Measurements from ENCODE around the gene TM4SF1. TPM values are rescaled to one million over a fixed set of nuclear protein-coding genes. Genes with fewer than 3 reads are reported as not detected.

TM4SF1 gene
- total RNA-seq, 1 donor from 2014 or later, result 23.2 TPM

DNA sequence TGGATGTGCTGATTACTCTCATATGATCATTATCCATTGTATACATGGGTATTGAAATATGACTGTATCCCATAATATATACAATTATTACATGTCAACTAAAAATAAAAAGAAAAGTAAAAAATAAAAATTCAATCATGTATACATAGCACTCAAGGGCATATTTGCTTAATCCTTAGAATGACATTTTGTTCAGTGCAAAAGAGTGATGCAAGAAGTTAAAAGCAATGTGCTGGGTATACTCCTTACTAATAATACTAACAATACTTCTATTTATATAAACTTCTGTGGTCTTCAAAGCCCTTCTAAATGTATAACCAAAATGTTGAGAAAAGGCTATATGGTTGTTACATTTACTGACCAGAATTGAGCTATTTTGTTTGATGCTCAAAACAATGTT lies 23.2 kb upstream of the TM4SF1 start:
- TF ChIP-seq, protein P1, sequence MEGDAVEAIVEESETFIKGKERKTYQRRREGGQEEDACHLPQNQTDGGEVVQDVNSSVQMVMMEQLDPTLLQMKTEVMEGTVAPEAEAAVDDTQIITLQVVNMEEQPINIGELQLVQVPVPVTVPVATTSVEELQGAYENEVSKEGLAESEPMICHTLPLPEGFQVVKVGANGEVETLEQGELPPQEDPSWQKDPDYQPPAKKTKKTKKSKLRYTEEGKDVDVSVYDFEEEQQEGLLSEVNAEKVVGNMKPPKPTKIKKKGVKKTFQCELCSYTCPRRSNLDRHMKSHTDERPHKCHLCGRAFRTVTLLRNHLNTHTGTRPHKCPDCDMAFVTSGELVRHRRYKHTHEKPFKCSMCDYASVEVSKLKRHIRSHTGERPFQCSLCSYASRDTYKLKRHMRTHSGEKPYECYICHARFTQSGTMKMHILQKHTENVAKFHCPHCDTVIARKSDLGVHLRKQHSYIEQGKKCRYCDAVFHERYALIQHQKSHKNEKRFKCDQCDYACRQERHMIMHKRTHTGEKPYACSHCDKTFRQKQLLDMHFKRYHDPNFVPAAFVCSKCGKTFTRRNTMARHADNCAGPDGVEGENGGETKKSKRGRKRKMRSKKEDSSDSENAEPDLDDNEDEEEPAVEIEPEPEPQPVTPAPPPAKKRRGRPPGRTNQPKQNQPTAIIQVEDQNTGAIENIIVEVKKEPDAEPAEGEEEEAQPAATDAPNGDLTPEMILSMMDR (IDR thresholded peaks at IDR 0.05; ENCODE audit: insufficient read depth, low read length, severe bottlenecking), result no peak
- FAIRE-seq (no peak), DNase-seq (ENCODE audit: low read depth) (no peak)
- Histone ChIP-seq H3K27me3 (ENCODE audit: control insufficient read depth, insufficient read depth, low read length) (no peaks in the 10 kb centered on the region), H3K4me3 (ENCODE audit: low read depth, low read length) (no peak overlapping the region), H3K36me3 (ENCODE audit: control insufficient read depth, insufficient read depth, low read length) (no peaks in the 10 kb centered on the region)

DNA sequence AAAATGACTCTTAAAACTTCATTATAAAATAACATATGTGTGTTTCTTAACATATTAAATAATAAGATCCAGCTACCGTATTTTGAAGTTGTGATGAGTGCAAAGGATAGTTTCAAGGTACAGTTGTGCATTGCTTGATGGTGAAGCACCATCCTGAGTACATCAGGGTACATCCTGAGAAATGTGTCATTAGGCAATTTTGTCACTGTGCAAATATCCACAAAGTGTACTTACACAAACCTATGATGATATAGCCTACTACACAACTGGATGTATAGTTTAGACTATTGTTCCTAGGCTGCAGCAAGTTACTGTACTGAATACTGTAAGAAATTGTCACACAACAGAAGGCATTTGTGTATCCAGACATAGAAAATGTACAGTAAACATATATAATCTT lies 20.8 kb upstream of the TM4SF1 start:
- peak; percentile 41 for DNase-seq (ENCODE audit: low read depth)

DNA sequence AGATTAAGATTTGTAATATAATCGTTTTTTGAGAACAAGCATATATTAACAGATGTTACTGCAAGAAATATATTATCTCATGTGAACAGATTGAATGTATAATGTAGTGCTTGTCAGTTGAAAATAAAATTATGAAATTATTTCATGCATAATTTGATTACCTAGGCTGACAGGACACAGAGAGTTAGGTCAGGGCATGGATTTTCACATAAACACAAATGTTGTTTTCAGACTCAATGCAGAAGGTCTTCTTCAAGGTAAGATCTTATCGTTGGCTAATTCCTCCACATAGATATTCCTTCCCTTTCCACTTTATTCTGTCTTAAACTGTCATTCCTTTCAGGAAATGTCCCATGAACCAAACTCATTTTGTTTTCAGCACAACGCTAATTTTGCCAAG lies 20.1 kb upstream of the TM4SF1 start:
- Histone ChIP-seq H3K4me3 (ENCODE audit: low read depth, low read length) (no peak overlapping the region), H3K36me3 (ENCODE audit: control insufficient read depth, insufficient read depth, low read length) (no peaks in the 10 kb centered on the region), H3K27me3 (ENCODE audit: control insufficient read depth, insufficient read depth, low read length) (no peaks in the 10 kb centered on the region)
- TF ChIP-seq, protein P1 (IDR thresholded peaks at IDR 0.05; ENCODE audit: insufficient read depth, low read length, severe bottlenecking), result no peak
- DNase-seq (ENCODE audit: low read depth), result no peak
- FAIRE-seq, result no peak

More for the DNA sequence above, 20.8 kb upstream of the TM4SF1 start:
- H3K36me3 ChIP-seq (ENCODE audit: control insufficient read depth, insufficient read depth, low read length), result no peaks in the 10 kb centered on the region
- H3K4me3 ChIP-seq (ENCODE audit: low read depth, low read length), result no peak overlapping the region
- no peaks in the 10 kb centered on the region for H3K27me3 ChIP-seq (ENCODE audit: control insufficient read depth, insufficient read depth, low read length)
- FAIRE-seq, result no peak
- TF ChIP-seq, protein P1 (IDR thresholded peaks at IDR 0.05; ENCODE audit: insufficient read depth, low read length, severe bottlenecking), result no peak

DNA sequence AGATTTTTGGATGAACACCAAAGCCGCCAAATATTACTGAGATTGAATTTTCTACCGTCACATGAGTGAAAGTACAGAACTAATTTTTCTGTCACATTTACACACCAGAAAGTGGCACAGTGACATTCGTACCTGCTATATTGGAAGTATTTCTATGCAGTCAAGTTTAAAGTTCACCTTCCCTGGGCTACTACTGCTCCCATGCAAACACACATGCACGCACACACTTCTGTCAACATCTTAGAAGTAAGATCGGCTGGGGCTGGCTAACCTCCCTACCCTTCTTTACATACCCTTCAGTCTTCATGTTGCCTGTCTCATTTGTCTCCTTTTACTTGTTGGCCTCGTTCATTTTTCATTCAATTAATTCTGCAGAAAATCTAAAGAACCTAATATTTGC lies 19.0 kb upstream of the TM4SF1 start:
- FAIRE-seq (no peak), DNase-seq (ENCODE audit: low read depth) (no peak)
- TF ChIP-seq, protein P1 (IDR thresholded peaks at IDR 0.05; ENCODE audit: insufficient read depth, low read length, severe bottlenecking), result no peak

DNA sequence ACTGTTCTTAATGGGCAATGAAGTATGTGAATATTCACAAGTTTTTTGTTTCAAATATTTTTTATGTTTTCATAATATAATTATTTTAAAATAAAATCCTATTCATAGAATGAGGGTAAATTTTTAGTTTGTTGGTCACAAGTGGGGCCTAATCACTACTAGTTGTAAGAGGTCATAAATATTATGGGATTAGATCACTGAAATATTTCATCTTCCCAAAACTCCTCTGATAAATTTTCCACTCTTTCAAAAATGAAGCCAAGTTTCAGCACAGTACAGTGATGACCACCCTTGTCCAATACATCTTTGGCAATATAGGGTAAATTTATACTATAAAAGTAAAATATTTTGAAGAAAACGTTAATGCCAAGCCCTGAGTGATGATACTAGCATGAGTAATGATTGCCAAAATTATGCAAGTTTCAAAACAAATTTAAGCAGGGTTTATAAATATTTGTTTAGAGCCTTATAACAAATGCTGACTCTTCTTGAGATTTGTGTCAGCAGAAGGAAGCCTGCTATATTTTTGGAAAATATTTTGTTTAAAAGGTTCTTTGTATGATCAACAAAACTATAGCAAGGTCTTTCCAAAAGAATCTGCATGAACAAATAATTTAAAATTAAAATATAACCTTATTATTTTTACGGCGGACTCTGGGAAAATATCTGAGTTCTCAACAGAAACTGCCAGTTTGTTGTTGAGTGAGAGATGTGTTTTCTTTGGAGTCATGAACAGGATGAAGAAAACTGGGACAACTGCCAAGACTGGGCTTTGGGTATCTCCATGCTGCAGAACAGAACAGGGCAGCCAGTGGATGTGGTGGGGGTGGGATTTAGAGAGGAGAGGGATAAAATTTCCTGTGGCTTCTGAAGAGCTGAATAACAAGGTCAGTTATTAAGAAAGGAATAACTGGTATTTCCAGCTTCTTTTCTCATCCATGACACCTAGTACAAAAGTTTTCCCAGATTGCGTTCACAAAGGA lies 17.9 kb upstream of the TM4SF1 start:
- Histone ChIP-seq H3K36me3 (ENCODE audit: control insufficient read depth, insufficient read depth, low read length) (no peaks in the 10 kb centered on the region), H3K27me3 (ENCODE audit: control insufficient read depth, insufficient read depth, low read length) (no peaks in the 10 kb centered on the region), H3K4me3 (ENCODE audit: low read depth, low read length) (no peak overlapping the region)
- TF ChIP-seq, protein P1 (IDR thresholded peaks at IDR 0.05; ENCODE audit: insufficient read depth, low read length, severe bottlenecking), result no peak
- DNase-seq (ENCODE audit: low read depth), result peak; percentile 56
- FAIRE-seq, result no peak

More for the DNA sequence above, 19.0 kb upstream of the TM4SF1 start:
- no peak overlapping the region for H3K4me3 ChIP-seq (ENCODE audit: low read depth, low read length)
- H3K27me3 ChIP-seq (ENCODE audit: control insufficient read depth, insufficient read depth, low read length), result no peaks in the 10 kb centered on the region
- no peaks in the 10 kb centered on the region for H3K36me3 ChIP-seq (ENCODE audit: control insufficient read depth, insufficient read depth, low read length)

Measured in bronchial epithelial cell (primary cell).